Gastrocnemius medialis (tissue), 4 donors: Measurements from ENCODE around the gene MN1. TPM values are rescaled to one million over a fixed set of nuclear protein-coding genes. Genes with fewer than 3 reads are reported as not detected.

Experiments used
- ATAC-seq, 2 donors: fragments of 150-250 bp; one replicate each; pipeline ENCODE4 v1.9.1; 2016
- DNase-seq, 2 donors: peaks; one replicate each; pipeline ENCODE4 v3.0.0-alpha.2; 2019
- H3K27ac ChIP-seq, 4 donors: fragments of 200-600 bp; sonication (generic); 1 replicate in 1 of 4; 2 replicates in 3 of 4; pipeline ENCODE4 v1.5.1; 2016 to 2018; ENCODE audit warnings: mild to moderate bottlenecking in 2 of 4, moderate library complexity in 1 of 4
- H3K27me3 ChIP-seq, 3 donors: fragments of 200-600 bp; sonication (generic) in 2 of 3; 1 replicate in 1 of 3; 2 replicates in 2 of 3; pipeline versions ENCODE4 v1.5.1 to v1.6.0; 2016 to 2019; ENCODE audit warnings: mild to moderate bottlenecking in 1 of 3, moderate library complexity in 1 of 3
- H3K36me3 ChIP-seq, 2 donors: fragments of 200-600 bp; sonication (generic) in 1 of 2; one replicate each; pipeline ENCODE4 v1.5.1; 2017 to 2018
- H3K4me1 ChIP-seq, 2 donors: fragments of 200-600 bp; sonication (generic) in 1 of 2; one replicate each; pipeline ENCODE4 v1.5.1; 2016 to 2017; ENCODE audit warnings: mild to moderate bottlenecking in 2 of 2
- H3K4me3 ChIP-seq, 4 donors: fragments of 200-600 bp; sonication (generic) in 3 of 4; 1 replicate in 1 of 4; 2 replicates in 3 of 4; pipeline ENCODE4 v1.5.1; 2016 to 2019; ENCODE audit warnings: mild to moderate bottlenecking in 2 of 4
- H3K9me3 ChIP-seq, 3 donors: fragments of 200-600 bp; sonication (generic) in 2 of 3; 1 replicate in 1 of 3; 2 replicates in 2 of 3; pipeline ENCODE4 v1.5.1; 2016 to 2019
- CTCF ChIP-seq, 5 experiments: fragments of 450-650 bp in 3 of 5; fragments of 200-600 bp in 2 of 5; sonication (generic) in 2 of 5; IDR thresholded peaks in 4 of 5; conservative IDR thresholded peaks in 1 of 5; 1 replicate in 4 of 5; 2 replicates in 1 of 5; pipeline ENCODE4 v1.5.1; 2016 to 2019; ENCODE audit warnings: antibody characterized with exemption in 5 of 5, mild to moderate bottlenecking in 3 of 5, moderate library complexity in 3 of 5
- POLR2A ChIP-seq, 2 donors: fragments of 450-650 bp; IDR thresholded peaks; one replicate each; pipeline ENCODE4 v1.6.1; 2017; ENCODE audit warnings: antibody characterized with exemption in 2 of 2, mild to moderate bottlenecking in 2 of 2, moderate library complexity in 2 of 2
- in situ Hi-C, 4 donors: fragments of 200-750 bp; cut with MboI; loops; one replicate each; pipeline versions ENCODE4 v1.15.0 to v1.8.0; 2017; ENCODE audit warnings: low sequenced_read_pairs in 4 of 4
- intact Hi-C: fragments of 100-400 bp; cut with DNase I; formaldehyde crosslinking; loops from one replicate; pipeline ENCODE4 v1.15.1; 2023; ENCODE audit warnings: low total_unique reads
- total RNA-seq, 4 donors: library from RNA; depleted of rRNA; stranded (reverse); fragments of >200 nt; gene quantifications; one replicate each; pipeline versions ENCODE4 v1.1.0 to v1.2.3, GENCODE V29; 2016

Gene MN1
- total RNA-seq, 4 donors from 2014 or later, result 8.8 to 40.0 (median 36.6) TPM

GRCh38 chr22:27730641-27731433 is 70.7 kb downstream of the MN1 start:
- DNase-seq, result no peak
- ATAC-seq, result no peak

GRCh38 chr22:27729246-27729645 is 72.3 kb downstream of the MN1 start:
- no peak overlapping the region for H3K27ac ChIP-seq
- in situ Hi-C loops, result loop anchor here in 1 of 4 donors (25.0 kb wide), 1 partner anchor 317 kb away; no protein-coding TSS in a partner anchor
- H3K4me1 ChIP-seq, result peaks cover 14 to 15% of the 10 kb centered on the region in 2 donors
- no peak overlapping the region for H3K4me3 ChIP-seq
- no peaks in the 10 kb centered on the region for H3K27me3 ChIP-seq
- no peak for DNase-seq
- ATAC-seq, result no peak
- intact Hi-C loops, result no loop called here
- H3K36me3 ChIP-seq, result no peaks in the 10 kb centered on the region
- no peaks in the 10 kb centered on the region for H3K9me3 ChIP-seq
- no peak for TF ChIP-seq POLR2A (IDR thresholded peaks at IDR 0.05)

More at GRCh38 chr22:27730641-27731433, 70.7 kb downstream of the MN1 start:
- in situ Hi-C loops (loop anchor here in 1 of 4 donors (25.0 kb wide), 1 partner anchor 319 kb away; no protein-coding TSS in a partner anchor), intact Hi-C loops (loop anchor here (10.0 kb wide), 1 partner anchor 274 kb away; no protein-coding TSS in a partner anchor)
- no peak for TF ChIP-seq POLR2A (IDR thresholded peaks at IDR 0.05)
- TF ChIP-seq CTCF (IDR thresholded peaks at IDR 0.05 in 4 of 5, conservative IDR thresholded peaks at IDR 0.05 in 1 of 5), result no peak
- peaks cover 4 to 6% of the 10 kb centered on the region in 2 donors for H3K4me1 ChIP-seq
- no peaks in the 10 kb centered on the region for H3K36me3 ChIP-seq
- H3K27ac ChIP-seq, result no peak overlapping the region
- no peaks in the 10 kb centered on the region for H3K9me3 ChIP-seq
- no peaks in the 10 kb centered on the region for H3K27me3 ChIP-seq
- H3K4me3 ChIP-seq, result no peak overlapping the region

GRCh38 chr22:27727673-27728451 is 73.7 kb downstream of the MN1 start:
- Histone ChIP-seq H3K27ac (peak overlapping the region; percentile 29 to 69 (median 55)), H3K27me3 (no peaks in the 10 kb centered on the region), H3K4me3 (no peak overlapping the region), H3K4me1 (peaks cover 20 to 25% of the 10 kb centered on the region in 2 donors), H3K9me3 (no peaks in the 10 kb centered on the region), H3K36me3 (no peaks in the 10 kb centered on the region)
- intact Hi-C loops, result no loop called here
- in situ Hi-C loops, result loop anchor here in 1 of 4 donors (25.0 kb wide), 1 partner anchor 316 kb away; no protein-coding TSS in a partner anchor
- ATAC-seq (no peak), DNase-seq (no peak)
- no peak for TF ChIP-seq CTCF (IDR thresholded peaks at IDR 0.05 in 4 of 5, conservative IDR thresholded peaks at IDR 0.05 in 1 of 5)
- TF ChIP-seq POLR2A (IDR thresholded peaks at IDR 0.05), result no peak

- H3K27ac ChIP-seq, result peak overlapping the region; percentile 29 to 69 (median 58)
- no peak for DNase-seq
- intact Hi-C loops, result no loop called here
- no peaks in the 10 kb centered on the region for H3K36me3 ChIP-seq
- TF ChIP-seq CTCF (IDR thresholded peaks at IDR 0.05 in 4 of 5, conservative IDR thresholded peaks at IDR 0.05 in 1 of 5) (no peak), POLR2A (IDR thresholded peaks at IDR 0.05) (no peak)
- no peaks in the 10 kb centered on the region for H3K9me3 ChIP-seq
- H3K4me1 ChIP-seq, result peaks cover 23 to 28% of the 10 kb centered on the region in 2 donors
- in situ Hi-C loops, result loop anchor here in 1 of 4 donors (25.0 kb wide), 1 partner anchor 315 kb away; no protein-coding TSS in a partner anchor
- H3K27me3 ChIP-seq, result no peaks in the 10 kb centered on the region
- peak; percentile 16 to 50 for ATAC-seq
- H3K4me3 ChIP-seq, result no peak overlapping the region
These were observed 74.7 kb downstream of the MN1 start for GRCh38 chr22:27726686-27727449.
